Stomach (tissue), 4 donors: Measurements from ENCODE around the gene PPOX.

Experiments used
- EP300 ChIP-seq: sonication (generic); formaldehyde crosslinking; IDR thresholded peaks from one replicate; pipeline ENCODE4 v1.6.1; 2017; ENCODE audit warnings: antibody characterized with exemption
- POLR2A ChIP-seq, 4 donors: fragments of 450-650 bp; IDR thresholded peaks; one replicate each; pipeline ENCODE4 v1.6.1; 2016; ENCODE audit warnings: antibody characterized with exemption in 4 of 4, control low read depth in 2 of 4, mild to moderate bottlenecking in 1 of 4, moderate library complexity in 1 of 4
- POLR2AphosphoS5 ChIP-seq, 3 donors: sonication (generic); formaldehyde crosslinking; IDR thresholded peaks; one replicate each; pipeline ENCODE4 v1.6.1; 2016; ENCODE audit warnings: antibody characterized with exemption in 3 of 3
- TF ChIP-seq, protein P1 (sequence below), 7 experiments: fragments of 450-650 bp in 4 of 7; fragments of 200-600 bp in 3 of 7; sonication (generic) in 3 of 7; IDR thresholded peaks; one replicate each; pipeline ENCODE4 v1.5.1; 2016 to 2019; ENCODE audit warnings: antibody characterized with exemption in 7 of 7, control low read depth in 2 of 7, mild to moderate bottlenecking in 1 of 7

DNA sequence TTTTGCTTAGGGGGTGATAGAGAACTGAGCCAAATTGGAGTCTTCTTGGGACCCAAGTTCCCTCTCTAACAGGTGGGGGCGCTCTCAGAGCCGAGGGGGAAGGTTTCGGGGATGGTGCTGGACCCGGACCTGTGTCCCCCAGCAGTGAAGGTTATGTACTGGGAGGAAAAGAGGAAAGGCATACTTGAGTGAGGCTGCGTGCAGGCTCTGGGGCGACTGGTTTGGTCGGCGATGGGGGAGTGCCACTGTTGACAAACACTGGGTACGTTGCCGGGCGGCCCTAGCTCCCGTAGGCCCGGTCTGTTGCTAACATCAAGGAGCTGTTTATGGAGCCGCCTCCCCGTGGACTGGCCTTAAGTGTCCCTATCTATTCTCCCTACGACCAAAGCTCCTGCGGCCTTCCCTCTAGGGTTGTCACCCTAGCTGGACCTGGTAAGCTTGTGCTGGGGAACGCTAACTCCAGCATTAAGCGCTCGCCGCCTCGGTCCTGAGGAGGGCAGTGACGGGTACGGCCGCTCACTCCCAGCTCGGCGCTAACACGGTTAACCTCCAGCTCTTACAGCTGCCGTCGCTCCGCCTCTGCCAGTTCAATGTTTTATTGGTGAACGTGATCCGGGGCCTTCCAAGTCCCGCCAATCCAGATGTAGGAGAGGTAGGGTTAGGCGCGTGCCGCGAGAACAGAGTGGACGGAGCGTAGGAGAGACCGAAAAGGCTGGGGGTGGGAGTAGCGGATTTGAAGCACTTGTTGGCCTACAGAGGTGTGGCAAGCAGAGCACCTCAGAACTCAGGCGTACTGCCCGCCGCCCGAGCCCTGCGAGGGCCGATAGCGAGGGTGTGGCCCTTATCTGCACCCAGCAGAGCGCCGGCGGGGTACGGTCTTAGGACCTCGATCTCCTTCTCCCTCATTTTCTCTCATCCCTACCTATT, at the start of gene PPOX:
- TF ChIP-seq, protein P1, sequence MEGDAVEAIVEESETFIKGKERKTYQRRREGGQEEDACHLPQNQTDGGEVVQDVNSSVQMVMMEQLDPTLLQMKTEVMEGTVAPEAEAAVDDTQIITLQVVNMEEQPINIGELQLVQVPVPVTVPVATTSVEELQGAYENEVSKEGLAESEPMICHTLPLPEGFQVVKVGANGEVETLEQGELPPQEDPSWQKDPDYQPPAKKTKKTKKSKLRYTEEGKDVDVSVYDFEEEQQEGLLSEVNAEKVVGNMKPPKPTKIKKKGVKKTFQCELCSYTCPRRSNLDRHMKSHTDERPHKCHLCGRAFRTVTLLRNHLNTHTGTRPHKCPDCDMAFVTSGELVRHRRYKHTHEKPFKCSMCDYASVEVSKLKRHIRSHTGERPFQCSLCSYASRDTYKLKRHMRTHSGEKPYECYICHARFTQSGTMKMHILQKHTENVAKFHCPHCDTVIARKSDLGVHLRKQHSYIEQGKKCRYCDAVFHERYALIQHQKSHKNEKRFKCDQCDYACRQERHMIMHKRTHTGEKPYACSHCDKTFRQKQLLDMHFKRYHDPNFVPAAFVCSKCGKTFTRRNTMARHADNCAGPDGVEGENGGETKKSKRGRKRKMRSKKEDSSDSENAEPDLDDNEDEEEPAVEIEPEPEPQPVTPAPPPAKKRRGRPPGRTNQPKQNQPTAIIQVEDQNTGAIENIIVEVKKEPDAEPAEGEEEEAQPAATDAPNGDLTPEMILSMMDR (IDR thresholded peaks at IDR 0.05), result peak in 4 of 7 experiments; percentile 8 to 37 (median 17)
- TF ChIP-seq EP300 (no peak), POLR2A (IDR thresholded peaks at IDR 0.05) (no peak), POLR2AphosphoS5 (IDR thresholded peaks at IDR 0.05) (peak; percentile 57 to 91 (median 81))
